Astrocyte (in vitro differentiated cells and primary cell): ENCODE measurements around the gene PCDHGB5. TPM values are rescaled to one million over a fixed set of nuclear protein-coding genes. Genes with fewer than 3 reads are reported as not detected.

Experiments
- DNase-seq: peaks from one replicate; pipeline ENCODE4 v3.0.0-alpha.2; 2010; ENCODE audit warnings: low read depth
- FAIRE-seq: peaks from 2 replicates; lab custom pipeline; 2011; peaks lifted over from hg19 to GRCh38; lab: Jason Lieb, UNC
- H2AFZ ChIP-seq: 2 replicates; pipeline ENCODE4 v1.6.0; 2012; ENCODE audit warnings: low read depth, low read length, inconsistent platforms
- H3K27ac ChIP-seq: 2 replicates; pipeline ENCODE4 v1.5.1; 2011; ENCODE audit warnings: low read depth, low read length, inconsistent platforms
- H3K27me3 ChIP-seq: 2 replicates; pipeline ENCODE4 v1.6.0; 2011; ENCODE audit warnings: low read length, inconsistent platforms; ENCODE audit not compliant: insufficient read depth
- H3K36me3 ChIP-seq: 2 replicates; pipeline ENCODE4 v1.5.1; 2011; ENCODE audit warnings: low read length, inconsistent platforms; ENCODE audit not compliant: insufficient read depth
- H3K4me1 ChIP-seq: 2 replicates; pipeline ENCODE4 v1.5.1; 2011; ENCODE audit warnings: low read length, inconsistent platforms; ENCODE audit not compliant: insufficient read depth
- H3K4me2 ChIP-seq: 2 replicates; pipeline ENCODE4 v1.6.0; 2012; ENCODE audit warnings: low read length, inconsistent platforms
- H3K4me3 ChIP-seq: 2 replicates; pipeline ENCODE4 v1.5.1; 2011; ENCODE audit warnings: low read depth, mild to moderate bottlenecking, low read length, inconsistent platforms; ENCODE audit not compliant: insufficient read depth
- H3K79me2 ChIP-seq: 2 replicates; pipeline ENCODE4 v1.6.0; 2012; ENCODE audit warnings: mild to moderate bottlenecking, low read length, inconsistent platforms; ENCODE audit not compliant: insufficient read depth
- H3K9ac ChIP-seq: 2 replicates; pipeline ENCODE4 v1.6.0; 2012; ENCODE audit warnings: mild to moderate bottlenecking, low read length, inconsistent platforms
- H3K9me3 ChIP-seq: 2 replicates; pipeline ENCODE4 v1.5.1; 2012; ENCODE audit warnings: low read depth, mild to moderate bottlenecking, low read length, inconsistent platforms; ENCODE audit not compliant: insufficient read depth
- H4K20me1 ChIP-seq: 2 replicates; pipeline ENCODE4 v1.6.0; 2012; ENCODE audit warnings: low read length, inconsistent platforms; ENCODE audit not compliant: insufficient read depth
- H3K27ac Mint-ChIP-seq: one replicate; pipeline ENCODE4 v1.8.0; 2021; ENCODE audit warnings: mild to moderate bottlenecking, mixed read lengths; ENCODE audit not compliant: unreplicated experiment
- H3K27me3 Mint-ChIP-seq: one replicate; pipeline ENCODE4 v1.8.0; 2021; ENCODE audit warnings: low read depth, mixed read lengths; ENCODE audit not compliant: unreplicated experiment
- H3K36me3 Mint-ChIP-seq: one replicate; pipeline ENCODE4 v1.8.0; 2021; ENCODE audit warnings: low read depth, mixed read lengths; ENCODE audit not compliant: unreplicated experiment
- H3K4me1 Mint-ChIP-seq: one replicate; pipeline ENCODE4 v1.8.0; 2021; ENCODE audit warnings: low read depth, mixed read lengths; ENCODE audit not compliant: unreplicated experiment
- H3K4me3 Mint-ChIP-seq: one replicate; pipeline ENCODE4 v1.8.0; 2021; ENCODE audit warnings: mild to moderate bottlenecking, moderate library complexity, mixed read lengths; ENCODE audit not compliant: unreplicated experiment
- H3K9me3 Mint-ChIP-seq: one replicate; pipeline ENCODE4 v1.8.0; 2021; ENCODE audit warnings: mild to moderate bottlenecking, mixed read lengths; ENCODE audit not compliant: unreplicated experiment
- CTCF ChIP-seq: IDR thresholded peaks from 2 replicates; pipeline ENCODE4 v1.5.1; 2011; ENCODE audit warnings: low read depth, mild to moderate bottlenecking, inconsistent platforms, low read length, moderate library complexity; ENCODE audit not compliant: insufficient read depth
- EZH2 ChIP-seq: IDR thresholded peaks from 2 replicates; pipeline ENCODE4 v1.6.1; 2012; ENCODE audit warnings: mild to moderate bottlenecking, low read length, inconsistent platforms; ENCODE audit not compliant: insufficient read depth
- total RNA-seq: library from RNA; stranded (reverse); gene quantifications from 2 replicates; pipeline ENCODE4 v1.2.1, GENCODE V29; 2021

The PCDHGB5 gene
- total RNA-seq, 1 donor from 2014 or later, result 2.1 TPM

GRCh38 chr5:141427783-141428426, 30.2 kb downstream of the PCDHGB5 start:
- no peak overlapping the region for H3K4me2 ChIP-seq
- Mint-ChIP-seq H3K27ac (peak overlapping the region; percentile 58), H3K9me3 (peaks cover 37% of the 10 kb centered on the region)

GRCh38 chr5:141430332-141431113, 32.8 kb downstream of the PCDHGB5 start, which contains the start of gene PCDHGA12:
Gene PCDHGA12 (plus strand): TSS chr5:141430507. CDS start chr5:141430760, 253 bp downstream.
- H3K4me2 ChIP-seq, result peak within 1 kb of the TSS; percentile 70
- H4K20me1 ChIP-seq, result no peaks in the 10 kb centered on the region
- peaks cover 45% of the 10 kb centered on the region for H3K9me3 ChIP-seq
- Mint-ChIP-seq H3K27me3 (no peaks in the 10 kb centered on the region), H3K4me3 (no peak within 1 kb of the TSS), H3K36me3 (peaks cover 60% of the 10 kb centered on the region), H3K4me1 (no peaks in the 10 kb centered on the region), H3K27ac (no peak within 1 kb of the TSS), H3K9me3 (peaks cover 35% of the 10 kb centered on the region)
- peak within 1 kb of the TSS; percentile 28 for H3K27ac ChIP-seq
- no peaks in the 10 kb centered on the region for H3K4me1 ChIP-seq
- no peaks in the 10 kb centered on the region for H3K27me3 ChIP-seq
- TF ChIP-seq EZH2, result no peak
- TF ChIP-seq CTCF, result peak; percentile 58
- H3K4me3 ChIP-seq, result peak within 1 kb of the TSS; percentile 49
- FAIRE-seq (no peak), DNase-seq (peak; percentile 77)
- peak within 1 kb of the TSS; percentile 56 for H3K9ac ChIP-seq
- H3K79me2 ChIP-seq, result peaks cover 4% of the 10 kb centered on the region
- no peaks in the 10 kb centered on the region for H3K36me3 ChIP-seq
- peak within 1 kb of the TSS; percentile 23 for H2AFZ ChIP-seq

More at GRCh38 chr5:141427783-141428426, 30.2 kb downstream of the PCDHGB5 start:
- Mint-ChIP-seq H3K36me3 (peaks cover 62% of the 10 kb centered on the region), H3K4me1 (no peaks in the 10 kb centered on the region), H3K4me3 (no peak overlapping the region), H3K27me3 (no peaks in the 10 kb centered on the region)
- no peak overlapping the region for H3K27ac ChIP-seq
- H2AFZ ChIP-seq, result no peak overlapping the region
- no peaks in the 10 kb centered on the region for H3K79me2 ChIP-seq
- peaks cover 49% of the 10 kb centered on the region for H3K9me3 ChIP-seq
- H3K4me1 ChIP-seq, result no peaks in the 10 kb centered on the region
- H3K27me3 ChIP-seq, result no peaks in the 10 kb centered on the region
- no peaks in the 10 kb centered on the region for H3K36me3 ChIP-seq
- DNase-seq (no peak), FAIRE-seq (no peak)
- H3K4me3 ChIP-seq, result no peak overlapping the region
- H3K9ac ChIP-seq, result no peak overlapping the region
- H4K20me1 ChIP-seq, result no peaks in the 10 kb centered on the region
- TF ChIP-seq EZH2 (no peak), CTCF (no peak)
